Vagina (tissue), 2 donors: ENCODE data around the gene DACT1. TPM values are rescaled to one million over a fixed set of nuclear protein-coding genes. Genes with fewer than 3 reads are reported as not detected.

Experiments
- DNase-seq, 2 donors: peaks; one replicate each; pipeline ENCODE4 v3.0.0-alpha.2; 2017; ENCODE audit errors: extremely low spot score in 2 of 2
- H3K27ac ChIP-seq: fragments of 200-600 bp; sonication (generic); one replicate; pipeline ENCODE4 v1.5.1; 2019
- H3K27me3 ChIP-seq: fragments of 200-600 bp; sonication (generic); one replicate; pipeline ENCODE4 v1.5.1; 2019
- H3K36me3 ChIP-seq, 2 donors: fragments of 200-600 bp; sonication (generic); one replicate each; pipeline ENCODE4 v1.5.1; 2017 to 2019
- H3K4me1 ChIP-seq: fragments of 200-600 bp; sonication (generic); one replicate; pipeline ENCODE4 v1.5.1; 2019
- H3K4me3 ChIP-seq, 2 donors: fragments of 200-600 bp; sonication (generic); 1 replicate in 1 of 2; 2 replicates in 1 of 2; pipeline ENCODE4 v1.5.1; 2016 to 2019
- H3K9me3 ChIP-seq: fragments of 200-600 bp; sonication (generic); one replicate; pipeline ENCODE4 v1.5.1; 2019
- POLR2A ChIP-seq, 2 donors: fragments of 450-650 bp; IDR thresholded peaks; one replicate each; pipeline ENCODE4 v1.6.1; 2017; ENCODE audit warnings: antibody characterized with exemption in 2 of 2, mild to moderate bottlenecking in 2 of 2, moderate library complexity in 2 of 2
- POLR2AphosphoS5 ChIP-seq, 2 donors: sonication (generic); formaldehyde crosslinking; IDR thresholded peaks; one replicate each; pipeline ENCODE4 v1.9.0; 2017; ENCODE audit warnings: antibody characterized with exemption in 2 of 2, mild to moderate bottlenecking in 2 of 2, low read depth in 1 of 2; ENCODE audit not compliant: insufficient read depth in 1 of 2
- intact Hi-C: fragments of 100-400 bp; cut with DNase I; formaldehyde crosslinking; loops from one replicate; pipeline ENCODE4 v1.15.1; 2023
- total RNA-seq: library from RNA; depleted of rRNA; stranded (reverse); fragments of >200 nt; gene quantifications from one replicate; pipeline ENCODE4 v1.2.3, GENCODE V29; 2016
- TF ChIP-seq, protein P1 (sequence below), 3 experiments: fragments of 450-650 bp in 2 of 3; fragments of 200-600 bp in 1 of 3; sonication (generic) in 1 of 3; IDR thresholded peaks; one replicate each; pipeline ENCODE4 v1.5.1; 2017 to 2019; ENCODE audit warnings: antibody characterized with exemption in 3 of 3, mild to moderate bottlenecking in 2 of 3, moderate library complexity in 2 of 3

Gene DACT1
- total RNA-seq, 1 donor from 2014 or later = 9.8 TPM

DNA sequence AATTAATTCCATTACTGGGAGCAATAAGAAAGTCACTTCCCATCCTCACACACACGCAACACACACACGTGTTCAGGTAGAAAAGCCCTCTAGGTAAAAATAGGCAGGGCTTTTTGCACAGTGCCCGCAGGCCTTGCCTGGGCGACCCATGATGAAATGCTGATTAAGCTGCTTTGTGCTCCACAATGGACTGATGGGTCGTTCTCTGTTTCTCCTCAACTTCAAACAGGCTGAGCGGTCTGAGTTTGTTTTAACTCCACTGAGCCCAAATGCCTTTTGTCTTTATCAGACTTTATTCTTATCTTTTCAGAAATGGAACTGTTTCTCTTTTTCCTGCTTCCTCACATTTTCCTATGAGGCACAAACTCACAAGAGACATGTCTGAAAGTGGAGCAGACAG is 9.4 kb upstream of the DACT1 start:
- no peaks in the 10 kb centered on the region for H3K4me1 ChIP-seq
- no peaks in the 10 kb centered on the region for H3K27me3 ChIP-seq
- H3K9me3 ChIP-seq = no peaks in the 10 kb centered on the region
- H3K27ac ChIP-seq = no peak overlapping the region
- intact Hi-C loops = no loop called here
- no peaks in the 10 kb centered on the region for H3K36me3 ChIP-seq
- H3K4me3 ChIP-seq = no peak overlapping the region
- DNase-seq = no peak
- TF ChIP-seq POLR2AphosphoS5 (IDR thresholded peaks at IDR 0.05; ENCODE audit: insufficient read depth in 1 of 2, low read depth in 1 of 2) (no peak), POLR2A (IDR thresholded peaks at IDR 0.05) (no peak)
- TF ChIP-seq, protein P1, sequence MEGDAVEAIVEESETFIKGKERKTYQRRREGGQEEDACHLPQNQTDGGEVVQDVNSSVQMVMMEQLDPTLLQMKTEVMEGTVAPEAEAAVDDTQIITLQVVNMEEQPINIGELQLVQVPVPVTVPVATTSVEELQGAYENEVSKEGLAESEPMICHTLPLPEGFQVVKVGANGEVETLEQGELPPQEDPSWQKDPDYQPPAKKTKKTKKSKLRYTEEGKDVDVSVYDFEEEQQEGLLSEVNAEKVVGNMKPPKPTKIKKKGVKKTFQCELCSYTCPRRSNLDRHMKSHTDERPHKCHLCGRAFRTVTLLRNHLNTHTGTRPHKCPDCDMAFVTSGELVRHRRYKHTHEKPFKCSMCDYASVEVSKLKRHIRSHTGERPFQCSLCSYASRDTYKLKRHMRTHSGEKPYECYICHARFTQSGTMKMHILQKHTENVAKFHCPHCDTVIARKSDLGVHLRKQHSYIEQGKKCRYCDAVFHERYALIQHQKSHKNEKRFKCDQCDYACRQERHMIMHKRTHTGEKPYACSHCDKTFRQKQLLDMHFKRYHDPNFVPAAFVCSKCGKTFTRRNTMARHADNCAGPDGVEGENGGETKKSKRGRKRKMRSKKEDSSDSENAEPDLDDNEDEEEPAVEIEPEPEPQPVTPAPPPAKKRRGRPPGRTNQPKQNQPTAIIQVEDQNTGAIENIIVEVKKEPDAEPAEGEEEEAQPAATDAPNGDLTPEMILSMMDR (IDR thresholded peaks at IDR 0.05) = no peak

DNA sequence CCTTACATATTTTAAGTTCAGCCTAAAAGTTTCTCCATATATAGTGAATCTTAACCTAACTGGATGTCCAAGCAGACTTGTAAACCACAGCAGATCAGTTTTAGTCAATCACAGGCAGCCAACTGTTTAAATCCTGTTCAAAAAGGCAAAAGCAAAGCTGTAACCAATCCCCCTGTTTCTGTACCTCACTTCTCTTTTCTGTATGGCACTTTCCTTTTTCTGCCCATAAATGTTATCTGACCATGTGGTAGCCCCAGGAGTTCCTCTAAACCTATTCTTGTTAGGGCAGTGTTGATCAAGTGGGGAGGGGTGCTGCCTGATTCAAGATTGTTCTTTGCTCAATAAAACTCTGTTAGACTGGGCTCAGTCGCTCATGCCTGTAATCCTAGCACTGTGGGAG is 8.5 kb upstream of the DACT1 start:
- no peaks in the 10 kb centered on the region for H3K27me3 ChIP-seq
- no peak overlapping the region for H3K27ac ChIP-seq
- no peak overlapping the region for H3K4me3 ChIP-seq
- H3K36me3 ChIP-seq = no peaks in the 10 kb centered on the region
- H3K9me3 ChIP-seq = no peaks in the 10 kb centered on the region
- intact Hi-C loops = no loop called here
- no peaks in the 10 kb centered on the region for H3K4me1 ChIP-seq
- DNase-seq = no peak
- TF ChIP-seq, protein P1 (IDR thresholded peaks at IDR 0.05) = no peak
- no peak for TF ChIP-seq POLR2A (IDR thresholded peaks at IDR 0.05)

DNA sequence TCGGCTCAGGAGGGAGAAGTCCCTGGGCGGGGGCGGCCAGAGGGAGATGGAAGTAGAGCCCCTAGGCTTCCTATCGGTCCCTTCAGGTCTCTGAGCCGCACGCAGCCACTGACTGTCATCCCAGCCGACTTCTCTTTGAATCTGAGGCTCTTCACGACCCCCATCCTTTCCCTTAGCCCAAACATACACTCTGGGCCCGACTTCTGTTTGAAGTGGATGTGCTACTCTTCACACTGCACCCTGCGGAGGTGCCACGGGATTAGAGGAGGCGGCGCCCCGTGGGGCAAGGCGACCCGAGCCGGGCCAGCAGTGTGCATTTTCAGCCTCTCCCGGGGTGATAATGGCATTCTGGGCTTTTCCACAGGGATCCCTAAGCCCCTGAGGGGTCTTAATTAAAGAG is 6.0 kb upstream of the DACT1 start:
- Histone ChIP-seq H3K4me1 (no peaks in the 10 kb centered on the region), H3K27ac (no peak overlapping the region), H3K9me3 (no peaks in the 10 kb centered on the region), H3K4me3 (no peak overlapping the region), H3K27me3 (no peaks in the 10 kb centered on the region), H3K36me3 (no peaks in the 10 kb centered on the region)
- TF ChIP-seq, protein P1 (IDR thresholded peaks at IDR 0.05) = no peak
- TF ChIP-seq POLR2AphosphoS5 (IDR thresholded peaks at IDR 0.05; ENCODE audit: insufficient read depth in 1 of 2, low read depth in 1 of 2) (no peak), POLR2A (IDR thresholded peaks at IDR 0.05) (no peak)
- intact Hi-C loops = loop anchor here (10.0 kb wide), 1 partner anchor 393 kb away; no protein-coding TSS in a partner anchor
- no peak for DNase-seq

DNA sequence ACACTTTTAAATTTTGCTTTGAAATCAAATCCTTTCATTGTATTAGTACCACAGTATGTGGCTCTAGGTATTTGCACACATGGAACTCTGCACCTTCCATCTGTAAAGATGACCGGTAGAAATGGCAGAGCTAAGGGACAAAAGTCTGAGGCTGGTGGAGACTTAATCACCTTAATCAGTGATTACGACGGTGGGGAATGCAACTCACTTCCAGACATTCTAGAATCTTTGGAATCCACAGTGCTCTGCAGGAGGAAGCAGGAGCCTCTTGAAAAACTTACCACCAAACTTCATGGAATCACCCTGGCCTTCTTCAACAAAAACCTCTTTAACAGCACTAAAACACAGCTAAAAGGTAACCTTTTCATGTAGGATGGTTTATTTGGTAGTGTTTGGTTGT is 3.9 kb upstream of the DACT1 start:
- no peak for TF ChIP-seq POLR2AphosphoS5 (IDR thresholded peaks at IDR 0.05; ENCODE audit: insufficient read depth in 1 of 2, low read depth in 1 of 2)
- no peak for TF ChIP-seq POLR2A (IDR thresholded peaks at IDR 0.05)
- TF ChIP-seq, protein P1 (IDR thresholded peaks at IDR 0.05) = no peak
- intact Hi-C loops = loop anchor here (10.0 kb wide), 1 partner anchor 391 kb away; no protein-coding TSS in a partner anchor
- Histone ChIP-seq H3K27ac (no peak overlapping the region), H3K4me1 (peaks cover 6% of the 10 kb centered on the region), H3K9me3 (no peaks in the 10 kb centered on the region), H3K4me3 (no peak overlapping the region), H3K27me3 (no peaks in the 10 kb centered on the region), H3K36me3 (no peaks in the 10 kb centered on the region)
- DNase-seq = no peak

DNA sequence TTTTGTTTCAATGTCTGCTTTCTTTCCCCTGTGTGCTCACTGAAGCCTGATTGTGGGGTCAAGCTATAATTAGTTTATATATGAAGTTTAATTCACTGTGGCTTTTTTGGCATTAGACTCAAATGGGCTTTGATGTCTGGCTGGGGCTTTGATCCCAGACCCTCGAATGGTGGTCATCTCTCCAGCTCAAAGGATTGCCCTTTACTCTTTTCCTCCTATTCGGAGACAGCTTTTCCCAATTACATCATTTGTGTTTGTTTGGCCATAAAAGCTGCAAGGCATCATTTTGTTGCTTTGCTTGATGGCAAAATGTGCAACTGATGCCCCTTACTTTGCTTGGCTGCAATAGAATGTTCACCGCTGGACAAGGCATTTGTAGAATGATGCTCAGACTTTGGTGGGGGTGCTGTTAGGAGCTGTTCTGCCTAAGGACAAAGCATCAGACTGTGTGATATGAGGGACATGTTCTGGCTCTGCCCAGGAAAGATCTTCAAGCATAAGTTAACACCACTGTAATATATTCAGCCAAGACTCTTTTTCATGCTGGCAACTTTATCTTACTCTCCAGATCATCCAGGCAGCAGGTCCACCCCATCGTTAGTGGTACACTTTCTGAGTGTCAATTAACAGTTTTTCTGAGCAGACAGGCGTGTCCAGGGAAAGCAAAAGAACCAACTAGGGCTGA is 3.2 kb upstream of the DACT1 start:
- H3K36me3 ChIP-seq = no peaks in the 10 kb centered on the region
- intact Hi-C loops = loop anchor here (10.0 kb wide), 1 partner anchor 390 kb away; no protein-coding TSS in a partner anchor

More for the DNA sequence above, 3.2 kb upstream of the DACT1 start:
- Histone ChIP-seq H3K4me3 (no peak overlapping the region), H3K4me1 (peaks cover 13% of the 10 kb centered on the region), H3K27me3 (no peaks in the 10 kb centered on the region), H3K9me3 (no peaks in the 10 kb centered on the region), H3K27ac (no peak overlapping the region)
- TF ChIP-seq POLR2AphosphoS5 (IDR thresholded peaks at IDR 0.05; ENCODE audit: insufficient read depth in 1 of 2, low read depth in 1 of 2) (no peak), POLR2A (IDR thresholded peaks at IDR 0.05) (no peak)
- TF ChIP-seq, protein P1 (IDR thresholded peaks at IDR 0.05) = no peak
- no peak for DNase-seq
